ENCODE results near the gene DENND6B.

DENND6B gene

DNA sequence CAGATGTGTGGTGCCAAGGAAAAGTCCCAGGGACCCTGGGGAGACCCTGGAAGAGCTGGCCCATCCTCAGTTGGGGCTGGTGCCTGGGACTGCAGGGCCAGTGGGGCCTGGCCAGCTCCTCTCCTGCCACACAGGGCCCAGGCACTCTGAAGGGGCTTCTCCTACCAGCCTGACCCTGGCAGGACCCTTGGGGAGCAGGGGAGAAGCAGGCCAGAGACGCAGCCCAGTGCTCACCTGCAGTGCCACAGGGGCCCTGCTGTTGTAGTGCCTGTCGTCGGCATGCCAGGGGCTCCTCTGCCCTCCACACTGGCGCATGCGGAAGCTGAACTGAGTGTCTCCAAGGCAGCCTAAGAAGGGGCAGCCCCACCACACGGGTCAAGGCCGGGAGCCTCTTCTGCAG lies 9.1 kb downstream of the DENND6B start:
- intact Hi-C loops (cut with DNase I): no loop called here
- DNase-seq: no peak

- no peak for DNase-seq
- intact Hi-C loops (cut with DNase I): no loop called here
Measured at GRCh38 chr22:50317178-50317577, 9.6 kb downstream of the DENND6B start.

DNA sequence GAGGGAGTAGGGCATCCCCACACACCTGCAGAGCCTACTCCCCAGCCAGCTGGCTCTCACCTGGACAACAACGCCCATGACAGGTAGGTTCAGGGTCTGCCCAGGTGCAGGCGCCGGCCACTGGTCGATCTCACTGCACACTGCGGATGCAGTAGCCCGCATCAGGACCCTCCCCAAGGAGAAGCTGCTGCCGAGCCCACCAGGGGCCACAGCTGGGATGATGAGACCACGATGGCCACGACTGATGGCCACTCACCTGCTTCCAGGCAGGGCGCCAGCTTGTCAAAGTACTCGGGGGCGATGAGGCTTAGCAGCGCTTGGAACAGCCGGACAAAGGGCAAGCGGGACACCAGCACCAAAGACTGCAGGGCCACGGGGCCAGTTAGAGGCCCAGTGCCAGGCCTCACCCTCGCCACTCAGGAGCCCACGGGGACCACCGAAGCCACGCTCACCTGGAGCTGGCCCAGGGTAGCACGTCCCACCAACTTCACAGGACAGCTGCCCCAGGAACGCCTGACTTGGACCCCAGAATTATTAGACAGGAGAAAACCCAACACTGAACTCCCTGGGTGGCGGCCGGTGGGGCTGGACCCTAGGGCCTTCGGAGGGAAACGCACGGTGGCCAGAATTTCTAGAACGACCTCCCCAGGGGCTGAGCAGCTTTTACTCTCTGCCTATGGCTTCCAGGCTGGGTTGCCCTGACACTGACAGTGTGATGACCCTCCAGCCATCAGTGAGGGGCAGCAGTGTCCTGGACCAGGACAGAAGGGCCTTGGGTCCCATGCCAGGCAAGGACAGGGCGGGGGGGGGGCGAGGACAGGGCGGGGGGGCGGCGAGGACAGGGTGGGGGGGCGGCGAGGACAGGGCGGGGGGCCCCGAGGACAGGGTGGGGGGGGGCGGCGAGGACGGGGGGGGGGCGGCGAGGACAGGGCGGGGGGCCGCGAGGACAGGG lies 10.4 kb downstream of the DENND6B start:
- intact Hi-C loops (cut with DNase I): no loop called here
- no peak for DNase-seq

DNA sequence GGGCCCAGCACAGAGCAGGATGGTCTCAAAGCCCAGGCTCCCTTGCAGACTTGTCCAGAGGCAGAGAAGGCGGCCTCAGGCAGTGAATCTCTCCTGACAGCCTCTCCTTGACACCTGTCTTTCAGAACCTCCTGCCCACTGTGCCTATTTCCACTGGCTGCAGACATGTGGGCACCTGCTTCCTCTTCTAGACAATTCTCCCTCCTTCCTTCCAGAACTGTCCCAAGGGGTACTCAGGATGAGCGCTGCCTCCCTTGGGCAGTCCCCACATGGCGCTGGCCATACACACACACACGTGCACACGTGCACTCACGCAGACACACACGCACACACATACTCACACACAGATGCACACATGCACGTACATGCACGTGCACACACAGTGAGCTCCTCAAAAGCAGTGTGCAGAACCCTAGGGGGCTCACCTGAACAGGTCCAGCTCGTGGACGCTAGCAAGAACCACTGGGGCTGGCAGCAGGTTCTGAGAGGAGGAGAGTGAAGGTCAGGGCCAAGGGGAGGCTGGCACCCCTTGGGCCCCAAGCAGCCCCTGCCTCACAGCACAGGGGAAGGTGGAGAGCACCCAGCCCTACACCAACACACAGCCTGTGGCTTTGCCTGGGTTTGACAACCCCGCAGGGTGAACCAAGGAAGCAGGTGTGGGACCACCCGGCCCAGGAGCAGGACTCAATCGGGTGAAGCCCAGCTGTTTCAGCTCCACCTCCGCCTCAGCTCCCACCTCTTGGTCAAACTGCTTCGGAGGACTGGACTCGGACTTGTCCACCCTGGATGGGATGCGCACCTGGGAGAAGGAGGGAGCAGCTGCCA lies 11.3 kb downstream of the DENND6B start:
- intact Hi-C loops (cut with DNase I): no loop called here
- DNase-seq: no peak

DNA sequence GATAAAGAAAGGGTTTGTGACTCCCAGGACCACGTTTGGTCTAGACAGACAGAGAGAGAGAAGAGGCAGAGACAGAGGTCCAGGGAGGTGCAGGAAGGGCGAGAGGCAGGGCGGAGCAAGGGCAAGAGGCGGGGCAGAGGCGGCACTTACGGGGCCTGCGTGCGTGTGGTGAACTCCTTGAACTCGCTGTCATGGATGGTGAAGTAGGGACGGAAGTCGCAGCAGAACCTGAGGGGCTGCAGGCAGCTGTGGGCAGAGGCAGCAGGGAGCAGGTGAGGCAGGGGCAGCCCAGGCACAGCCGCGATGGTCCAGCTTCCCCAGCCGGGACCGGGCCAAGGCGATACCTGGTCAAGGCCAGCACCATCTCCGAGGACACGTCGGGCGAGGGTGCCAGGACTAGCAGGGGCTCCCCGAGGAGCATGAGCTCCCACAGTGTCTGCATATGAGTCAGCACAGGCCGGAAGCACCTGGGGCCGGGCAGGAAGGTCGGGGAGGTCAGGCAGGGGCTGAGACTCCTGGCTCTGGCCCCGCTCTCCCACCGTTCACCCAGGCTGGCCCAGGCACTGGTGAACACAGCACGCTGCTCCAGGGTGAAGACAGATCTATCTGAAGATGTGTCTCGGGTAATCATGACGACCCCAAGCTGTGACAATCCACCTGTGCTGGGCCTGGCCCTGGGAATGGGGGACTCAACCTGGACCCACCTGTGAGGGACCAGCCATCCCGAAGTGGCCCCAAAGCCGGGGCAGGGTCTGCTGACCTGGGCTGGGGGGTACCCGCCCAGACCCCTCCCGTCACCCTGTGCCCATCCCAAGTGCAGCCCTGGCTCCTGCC lies 12.1 kb downstream of the DENND6B start:
- intact Hi-C loops (cut with DNase I): no loop called here

GRCh38 chr22:50314081-50314454 lies 12.7 kb downstream of the DENND6B start:
- intact Hi-C loops (cut with DNase I): no loop called here
- DNase-seq: no peak

More for the DNA sequence above, 12.1 kb downstream of the DENND6B start:
- peak in 4 of 42 donors; percentile 30 to 48 (median 40) for DNase-seq

DNA sequence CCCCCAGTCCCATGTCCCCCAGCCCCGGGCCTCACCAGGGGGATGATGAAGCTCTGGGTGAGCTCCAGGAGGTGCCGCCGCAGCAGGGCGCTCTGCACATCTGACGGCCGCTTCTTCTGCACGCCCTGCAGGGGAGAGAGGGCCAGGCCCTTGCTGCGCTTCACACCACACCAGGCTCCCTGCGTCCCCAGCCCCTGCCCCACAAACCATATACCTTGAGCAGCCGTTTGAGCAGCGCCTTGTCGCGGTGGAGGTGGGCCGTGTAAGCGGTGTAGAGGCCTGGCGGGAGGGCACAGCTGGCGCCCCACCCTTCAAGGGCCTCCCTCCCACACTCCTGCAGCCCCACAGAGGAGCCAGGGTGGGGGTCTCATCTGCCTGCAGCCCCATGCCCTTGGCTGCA lies 13.2 kb downstream of the DENND6B start:
- intact Hi-C loops (cut with DNase I): no loop called here
- DNase-seq: no peak

DNA sequence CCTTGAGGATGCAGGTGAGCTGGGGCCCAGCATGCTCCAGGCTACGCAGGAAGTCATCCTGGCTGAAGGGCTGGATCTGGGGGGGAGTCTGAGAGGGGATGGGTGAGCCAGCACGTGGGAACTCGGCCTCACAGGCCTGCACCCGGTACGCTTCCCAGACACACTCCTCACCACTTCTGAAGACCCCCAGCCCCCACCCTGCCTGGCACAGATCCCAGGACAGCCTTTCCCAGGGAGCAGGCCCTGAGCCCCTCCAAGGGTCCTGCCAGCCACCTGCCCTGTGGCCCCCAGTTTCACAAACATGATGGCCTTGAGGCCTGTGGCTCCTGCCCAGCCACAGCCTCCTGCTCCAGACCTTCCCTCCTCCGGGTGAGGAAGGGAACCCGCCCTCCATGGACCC lies 13.8 kb downstream of the DENND6B start:
- intact Hi-C loops (cut with DNase I): no loop called here
- DNase-seq: no peak

- intact Hi-C loops (cut with DNase I): no loop called here
- no peak for DNase-seq
Measured at GRCh38 chr22:50312371-50312770, 14.4 kb downstream of the DENND6B start.

DNA sequence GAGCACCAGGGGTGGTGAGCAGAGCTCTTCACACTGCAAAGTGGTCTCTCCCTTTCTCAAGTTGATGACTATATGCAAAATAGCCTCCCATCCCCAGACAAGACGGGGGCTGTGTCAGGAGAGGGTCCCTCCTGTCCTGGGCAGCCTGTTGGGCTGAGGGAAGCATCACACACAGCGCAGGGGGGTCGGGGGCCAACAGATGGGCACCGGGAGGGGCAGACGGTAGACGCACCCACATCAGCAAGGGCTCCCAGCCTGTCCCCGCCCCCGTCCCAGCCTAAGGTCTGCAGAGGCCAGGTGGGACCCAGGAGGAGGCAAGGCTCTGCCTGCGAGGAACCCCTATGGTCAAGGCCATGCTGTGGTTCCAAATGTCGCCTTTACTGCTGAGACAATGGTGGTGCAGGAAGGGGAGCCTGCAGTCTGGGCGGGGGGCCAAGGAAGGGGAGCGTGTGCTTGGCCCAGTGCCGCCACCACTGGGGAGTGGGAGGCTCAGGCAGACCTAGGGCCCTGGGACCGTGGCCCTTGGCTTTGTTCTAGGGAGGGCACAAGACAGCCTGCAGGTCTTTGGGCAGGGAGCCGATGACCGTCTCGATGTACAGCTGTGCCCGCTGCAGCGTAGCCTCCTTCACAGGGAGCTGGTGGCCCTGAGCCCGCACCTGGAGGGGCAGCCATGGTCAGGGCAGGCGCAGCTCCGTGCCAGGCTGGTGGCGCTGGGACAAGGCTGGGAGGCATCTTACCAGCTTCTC lies 15.0 kb downstream of the DENND6B start:
- intact Hi-C loops (cut with DNase I): no loop called here
- no peak for DNase-seq

DNA sequence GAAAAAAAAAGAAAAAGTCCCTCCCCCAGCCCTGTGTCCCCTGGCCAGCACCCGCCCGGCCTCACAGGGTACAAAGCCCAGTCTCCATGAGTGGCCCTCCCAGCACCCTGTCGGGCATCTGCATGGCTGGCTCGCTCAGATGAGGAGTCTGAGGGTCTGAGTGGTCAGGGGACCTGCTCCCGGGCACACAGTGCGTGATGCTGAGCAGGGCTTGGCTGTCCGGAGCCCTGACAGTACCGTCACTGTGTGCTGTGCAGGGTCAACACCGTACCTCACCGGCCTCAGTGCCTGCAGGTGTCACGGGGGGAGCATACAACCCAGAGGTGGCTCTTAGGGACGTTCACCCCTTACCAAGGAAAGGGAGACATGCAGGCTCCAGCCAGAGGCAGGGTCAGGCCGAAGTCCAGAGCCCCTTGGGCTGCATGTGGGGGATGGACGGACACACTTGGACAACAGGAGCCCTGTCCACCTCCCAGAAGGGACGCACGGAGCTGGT lies 15.8 kb downstream of the DENND6B start:
- intact Hi-C loops (cut with DNase I): no loop called here
- DNase-seq: no peak

GRCh38 chr22:50310031-50310722 lies 16.6 kb downstream of the DENND6B start:
- DNase-seq: no peak
- intact Hi-C loops (cut with DNase I): no loop called here

GRCh38 chr22:50309601-50309991 lies 17.2 kb downstream of the DENND6B start:
- no peak for DNase-seq
- intact Hi-C loops (cut with DNase I): no loop called here

- intact Hi-C loops (cut with DNase I): no loop called here
- peak in 1 of 42 donors; percentile 16 for DNase-seq
Measured at GRCh38 chr22:50308986-50309600, 17.7 kb downstream of the DENND6B start.

GRCh38 chr22:50308597-50308935 lies 18.2 kb downstream of the DENND6B start:
- peak in 39 of 42 donors; percentile 44 to 80 (median 68) for DNase-seq
- intact Hi-C loops (cut with DNase I): no loop called here

GRCh38 chr22:50307890-50308596 lies 18.8 kb downstream of the DENND6B start:
- DNase-seq: peak in 4 of 42 donors; percentile 13 to 42 (median 28)

More at GRCh38 chr22:50307890-50308596, 18.8 kb downstream of the DENND6B start:
- intact Hi-C loops (cut with DNase I): no loop called here

All from head of caudate nucleus (tissue), 42 donors.